GM19395 (cell line): ENCODE data around the gene CDIP1.

Source experiments
- ATAC-seq: cut with Tn5 transposase; IDR thresholded peaks from one replicate; pipeline ENCODE4 v1.9.1; 2021; ENCODE audit warnings: mild to moderate bottlenecking, moderate library complexity; ENCODE audit not compliant: unreplicated experiment

Gene CDIP1

GRCh38 chr16:4494746-4495490 is 43.7 kb downstream of the CDIP1 start:
- ATAC-seq: no peak

GRCh38 chr16:4491898-4492297 is 46.7 kb downstream of the CDIP1 start:
- ATAC-seq: no peak

- no peak for ATAC-seq
These were observed 49.5 kb downstream of the CDIP1 start for GRCh38 chr16:4489030-4489429.

DNA sequence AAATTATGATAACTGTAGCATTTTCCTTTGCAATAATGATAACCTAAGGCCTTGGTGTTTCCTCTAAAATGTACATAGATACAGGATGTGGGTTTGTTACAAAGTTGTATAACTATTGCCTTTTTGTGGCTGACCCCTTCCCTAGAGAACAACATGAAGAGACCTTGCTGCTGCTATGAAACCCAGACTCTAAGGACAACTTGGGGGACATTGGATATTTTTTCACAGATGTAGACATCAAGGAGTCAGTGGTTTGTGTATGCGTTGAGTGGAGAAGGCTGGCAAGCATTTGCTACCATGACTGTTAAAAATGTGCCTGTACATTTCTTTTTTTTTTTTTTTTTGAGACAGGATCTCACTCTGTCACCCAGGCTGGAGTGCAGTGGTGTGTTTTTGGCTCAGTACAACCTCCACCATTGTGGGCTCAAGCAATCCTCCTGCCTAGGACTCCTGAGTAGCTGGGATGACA is 50.0 kb downstream of the CDIP1 start:
- ATAC-seq: no peak

- ATAC-seq: no peak
These were observed 50.5 kb downstream of the CDIP1 start for GRCh38 chr16:4487955-4488498.

DNA sequence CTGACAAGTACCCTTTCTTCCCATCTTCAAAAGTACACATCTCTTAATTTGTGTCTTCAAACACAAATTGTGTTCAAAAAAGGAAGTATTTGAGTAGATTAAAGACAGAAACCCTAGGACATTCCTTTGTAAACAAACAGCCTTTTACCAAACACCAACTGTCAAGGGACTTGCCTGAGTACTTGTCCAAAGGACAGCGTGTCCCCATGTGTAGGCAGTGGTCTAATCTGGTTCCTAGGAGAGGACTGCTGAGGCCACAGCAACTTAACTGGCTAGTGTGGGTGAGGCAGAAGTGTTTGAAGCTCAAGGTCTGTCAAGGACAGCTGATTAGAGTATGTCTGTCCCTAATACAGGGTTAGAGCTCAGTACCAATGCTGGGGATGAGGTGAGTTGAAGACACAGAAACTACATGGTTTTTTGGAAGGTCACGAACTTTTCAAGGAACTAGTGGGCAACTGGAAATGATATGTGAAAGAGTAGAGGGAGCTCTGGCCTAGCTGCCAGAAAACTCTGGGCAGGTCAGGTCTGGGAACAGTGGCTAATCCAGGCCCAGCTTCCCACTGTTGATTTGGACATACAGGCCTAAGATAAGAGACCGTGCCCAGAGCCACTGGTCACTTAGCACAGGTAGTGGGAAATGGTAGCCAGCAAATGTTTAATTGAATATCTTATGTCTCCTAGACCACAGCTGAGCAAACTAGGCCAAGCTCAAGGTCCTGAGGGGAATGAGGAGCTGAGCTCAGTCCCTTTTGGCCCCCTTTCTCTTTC is 52.3 kb downstream of the CDIP1 start:
- ATAC-seq: no peak

DNA sequence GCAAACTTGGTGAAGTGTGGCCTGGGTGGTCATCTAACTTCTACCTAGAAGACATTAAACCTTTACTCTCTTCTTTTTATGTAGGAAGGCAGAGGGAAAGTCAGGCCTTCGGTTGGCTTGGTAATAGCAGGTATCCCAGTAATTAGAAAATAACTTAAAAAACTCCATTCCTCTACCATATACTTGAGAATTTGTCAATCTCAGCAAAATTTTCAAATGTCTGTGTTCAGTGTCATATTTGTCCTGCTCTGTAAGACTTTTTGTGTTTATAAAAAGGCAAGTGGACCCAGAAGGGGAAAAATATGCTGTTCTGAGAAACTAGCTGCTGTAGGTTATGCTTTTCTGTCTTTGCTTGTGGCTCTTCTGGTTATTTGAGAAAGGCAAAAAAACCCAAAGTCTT is 56.6 kb downstream of the CDIP1 start:
- no peak for ATAC-seq

GRCh38 chr16:4481526-4481925 is 57.0 kb downstream of the CDIP1 start:
- no peak for ATAC-seq

DNA sequence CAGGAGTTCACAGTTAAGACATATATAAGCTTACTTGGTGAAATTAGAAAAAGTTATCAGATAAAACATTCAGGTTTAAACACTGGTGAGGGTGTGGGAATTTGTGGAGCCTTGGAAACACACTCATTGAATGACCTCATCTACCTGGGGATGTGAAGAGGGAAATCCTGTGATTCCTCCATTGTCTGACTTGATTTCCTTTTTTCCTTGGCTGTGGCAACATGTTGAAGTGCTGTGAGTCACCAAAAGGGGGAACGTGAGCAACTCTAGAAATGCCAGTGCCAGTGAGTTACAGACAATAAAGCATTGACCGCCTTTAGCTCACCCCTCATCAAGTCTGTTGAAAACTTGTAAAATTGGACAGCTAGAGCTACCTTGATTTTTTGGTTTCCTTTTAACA is 60.6 kb downstream of the CDIP1 start:
- ATAC-seq: no peak

- ATAC-seq: peak; percentile 77
These were observed 62.4 kb downstream of the CDIP1 start, which contains the start of gene HMOX2 for GRCh38 chr16:4475880-4476788. Gene HMOX2 (plus strand): TSS chr16:4476398. CDS start chr16:4505525, 29,127 bp downstream.

DNA sequence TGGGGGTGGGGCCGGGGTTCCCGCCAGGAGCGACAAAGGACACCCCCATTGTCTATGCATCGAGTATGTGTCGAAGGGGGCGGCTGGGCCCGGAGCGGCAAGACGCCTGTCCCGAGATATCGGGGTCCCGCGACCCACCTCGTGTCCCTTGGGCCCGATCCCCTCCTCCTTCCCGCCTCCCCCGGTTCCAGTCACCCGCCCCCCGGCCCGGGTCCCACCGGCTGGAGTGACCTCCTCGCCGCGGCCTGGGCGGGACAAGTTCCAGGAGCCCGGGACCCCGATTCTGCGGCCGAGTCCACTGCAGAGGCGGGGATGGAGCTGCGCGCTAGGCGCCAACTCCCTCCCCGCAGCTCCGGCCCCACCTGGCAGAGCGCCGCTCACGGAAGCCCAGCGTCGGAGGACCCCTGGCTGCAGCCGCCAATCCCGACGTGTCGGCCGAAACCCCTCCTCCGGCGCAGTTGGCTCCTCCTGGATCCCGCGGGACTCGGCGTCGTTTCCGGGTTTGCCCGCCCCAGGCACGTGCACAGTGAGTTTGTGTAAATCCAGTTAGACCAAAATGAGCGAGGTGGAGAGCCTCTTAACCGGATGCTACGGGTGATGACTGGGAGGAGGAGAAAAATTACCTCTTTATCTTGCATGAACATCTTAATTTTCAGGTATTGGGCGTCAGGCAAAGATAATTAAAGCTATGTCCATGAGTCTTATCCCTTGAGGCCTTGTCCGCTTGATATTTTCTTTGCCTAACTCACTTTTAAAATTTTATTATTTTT is 64.2 kb downstream of the CDIP1 start, which contains the start of gene NMRAL1:
Gene NMRAL1 (minus strand): TSS at position 434 of the 770 bp plus-strand sequence. CDS start 493 bp downstream, outside the sequence.
- peak; percentile 60 for ATAC-seq

DNA sequence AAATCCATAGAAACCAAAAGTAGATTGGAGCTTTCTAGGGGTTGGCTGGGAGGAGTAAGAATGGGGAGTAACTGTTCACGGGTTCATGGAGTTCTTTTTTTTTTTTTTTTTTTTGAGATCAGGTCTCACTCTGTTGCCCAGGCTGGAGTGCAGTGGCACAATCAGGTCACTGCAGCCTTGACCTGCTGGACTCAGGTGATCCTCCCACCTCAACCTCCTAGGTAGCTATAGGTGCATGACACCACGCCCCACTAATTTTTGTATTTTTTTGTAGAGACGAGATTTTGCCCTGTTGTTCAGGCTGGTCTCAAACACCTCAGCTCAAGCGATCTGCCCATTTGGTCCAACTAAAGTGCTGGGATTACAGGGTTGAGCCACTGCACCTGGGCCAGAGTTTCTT is 65.7 kb downstream of the CDIP1 start:
- ATAC-seq: no peak

DNA sequence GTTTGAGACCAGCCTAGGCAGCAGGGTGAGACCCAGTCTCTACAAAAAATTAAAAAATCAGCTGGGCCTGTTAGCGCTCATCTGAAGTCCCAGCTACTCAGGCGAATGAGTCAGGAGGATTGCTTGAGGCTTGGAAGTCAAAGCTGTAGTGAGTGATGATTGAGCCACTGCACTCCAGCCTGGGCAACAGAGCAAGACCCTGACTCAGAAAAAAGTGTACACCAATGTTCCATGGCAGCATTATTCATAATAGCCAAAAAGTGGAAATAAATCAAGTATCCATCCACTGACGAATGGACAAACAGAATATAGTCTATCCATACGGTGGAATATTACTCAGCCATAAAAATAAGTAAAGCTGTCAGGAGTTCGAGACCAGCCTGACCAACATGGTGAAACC is 66.7 kb downstream of the CDIP1 start:
- ATAC-seq: no peak

DNA sequence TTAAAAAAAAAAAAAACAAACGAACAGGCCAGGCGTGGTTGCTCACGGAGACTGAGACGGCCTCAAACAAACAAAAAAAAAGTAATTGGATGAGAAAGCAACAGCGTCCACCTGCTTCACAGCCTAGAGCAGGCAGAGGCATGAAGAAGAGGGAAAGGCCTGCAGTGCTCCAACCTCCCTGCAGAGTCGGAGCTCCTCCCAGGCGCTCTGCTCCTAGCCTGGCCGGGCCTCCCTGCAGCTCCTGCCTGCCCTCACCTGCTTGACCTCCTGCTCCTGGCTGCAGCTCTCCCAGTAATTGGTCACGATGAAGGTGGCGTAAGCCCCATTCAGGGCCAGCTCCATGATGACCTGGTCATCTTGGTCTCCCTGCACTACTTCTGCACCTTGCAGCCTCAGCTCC is 69.6 kb downstream of the CDIP1 start:
- ATAC-seq: no peak

DNA sequence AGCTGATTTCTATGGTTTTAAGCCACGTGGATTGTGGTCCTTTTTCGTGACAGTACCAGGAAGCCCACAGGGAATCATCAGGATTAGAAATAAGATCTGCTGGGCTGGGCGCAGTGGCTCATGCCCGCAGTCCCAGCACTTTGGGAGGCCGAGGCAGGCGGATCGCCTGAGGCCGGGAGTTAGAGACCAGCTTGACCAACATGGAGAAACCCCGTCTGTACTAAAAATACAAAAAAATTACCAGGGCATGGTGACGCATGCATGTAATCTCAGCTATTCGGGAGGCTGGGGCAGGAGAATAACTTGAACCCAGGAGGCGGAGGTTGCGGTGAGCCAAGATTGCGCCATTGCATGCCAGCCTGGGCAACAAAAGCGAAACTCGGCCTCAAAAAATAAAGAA is 70.7 kb downstream of the CDIP1 start:
- ATAC-seq: no peak

DNA sequence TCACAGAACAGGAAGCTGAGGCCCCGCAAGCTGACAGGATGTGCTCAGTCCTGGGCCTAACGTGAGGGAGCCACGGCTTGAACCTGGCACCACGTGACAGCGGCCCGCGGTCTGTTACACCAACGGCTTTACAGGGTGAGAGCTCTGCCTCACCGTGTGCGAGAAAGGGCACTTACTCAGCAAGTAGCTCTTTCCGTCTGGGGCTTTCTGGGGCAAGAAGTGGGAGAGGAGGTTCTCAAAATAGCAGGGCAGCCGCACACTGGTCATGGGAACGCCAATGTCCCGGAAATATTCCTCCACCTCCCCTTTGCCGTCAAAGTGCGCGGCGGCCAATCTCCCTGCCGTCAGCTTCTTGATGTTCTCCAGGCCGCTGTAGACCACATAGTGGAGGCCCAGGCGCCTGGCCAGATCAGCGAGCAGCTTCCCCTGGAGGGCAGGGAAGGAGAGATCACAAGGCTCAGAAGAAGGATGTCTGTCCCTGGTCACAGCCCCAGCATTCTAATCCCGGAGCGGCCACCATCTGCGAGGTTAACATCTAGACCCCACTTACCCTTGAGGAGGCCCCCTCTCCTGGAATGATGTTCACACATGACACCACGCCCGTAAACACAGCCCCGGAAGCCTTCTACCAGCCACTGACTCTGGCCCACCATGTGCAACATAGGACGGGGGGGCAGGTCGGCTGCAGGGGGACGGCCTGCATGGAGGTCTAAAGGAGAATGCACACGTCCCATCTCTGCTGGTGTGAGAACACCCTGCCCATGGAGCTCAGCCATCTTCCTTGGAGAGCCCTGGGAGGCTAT is 72.4 kb downstream of the CDIP1 start:
- ATAC-seq: no peak

- no peak for ATAC-seq
These were observed 74.9 kb downstream of the CDIP1 start for GRCh38 chr16:4463522-4464163.

- no peak for ATAC-seq
These were observed 77.1 kb downstream of the CDIP1 start for GRCh38 chr16:4461250-4462085.
